Right hindlimb (tissue), 1 donor: ENCODE data around the gene LASP1NB.
"Not testable (repeated sequence)": the region's sequence is repeated elsewhere in the genome, so short reads cannot be mapped to it uniquely, and the experiment has no call there.

Experiments used
- DNase-seq: peaks from one replicate; pipeline ENCODE4 v3.0.0-alpha.2; 2018

Gene LASP1NB

GRCh38 chr17:38970128-38970527 is 44.7 kb downstream of the LASP1NB start:
- DNase-seq, result no peak

DNA sequence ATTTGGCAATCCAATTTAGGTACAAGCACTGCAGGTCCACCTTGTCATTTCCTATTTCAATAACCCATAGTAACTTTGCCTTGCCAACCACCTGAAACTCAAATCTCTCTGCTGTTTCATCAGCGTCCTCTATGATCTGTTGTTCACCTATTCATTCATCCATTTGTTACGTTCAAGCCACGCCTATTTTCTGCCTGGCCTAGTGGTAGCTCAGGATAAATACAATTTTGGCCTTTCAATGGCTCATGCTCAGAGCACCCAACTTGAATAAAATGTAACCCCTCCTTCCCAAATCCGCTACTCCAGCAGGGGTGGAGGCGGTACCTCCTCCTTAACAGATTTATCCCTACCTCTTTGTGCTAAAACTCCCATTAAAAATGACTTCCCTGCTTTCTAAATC is 45.4 kb downstream of the LASP1NB start:
- no peak for DNase-seq

GRCh38 chr17:38976187-38976551 is 50.8 kb downstream of the LASP1NB start:
- DNase-seq, result not testable (repeated sequence)

DNA sequence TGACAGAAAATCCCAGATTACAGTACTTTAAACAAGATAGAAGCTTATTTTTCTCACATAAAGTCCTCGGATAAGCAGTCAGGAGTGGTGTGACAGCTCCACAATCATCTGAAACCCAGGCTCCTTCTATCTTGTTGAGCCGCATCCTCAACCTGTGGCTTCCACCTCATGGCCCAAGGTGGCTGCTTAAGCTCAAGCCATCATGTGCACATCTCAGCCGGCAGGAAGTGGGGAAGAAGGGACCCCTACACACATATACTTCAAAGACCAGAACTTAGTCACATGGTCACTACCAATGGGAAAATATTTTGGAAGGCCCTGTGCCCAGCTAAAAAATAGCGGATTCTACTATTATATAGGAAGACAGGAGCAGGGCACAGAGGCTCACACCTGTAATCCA is 52.8 kb downstream of the LASP1NB start:
- DNase-seq, result no peak
